ENCODE data around the gene EXOC4. TPM values are rescaled to one million over a fixed set of nuclear protein-coding genes. Genes with fewer than 3 reads are reported as not detected.

The EXOC4 gene
- total RNA-seq, 4 donors from 2014 or later, result 36.9 to 78.0 (median 52.2) TPM

DNA sequence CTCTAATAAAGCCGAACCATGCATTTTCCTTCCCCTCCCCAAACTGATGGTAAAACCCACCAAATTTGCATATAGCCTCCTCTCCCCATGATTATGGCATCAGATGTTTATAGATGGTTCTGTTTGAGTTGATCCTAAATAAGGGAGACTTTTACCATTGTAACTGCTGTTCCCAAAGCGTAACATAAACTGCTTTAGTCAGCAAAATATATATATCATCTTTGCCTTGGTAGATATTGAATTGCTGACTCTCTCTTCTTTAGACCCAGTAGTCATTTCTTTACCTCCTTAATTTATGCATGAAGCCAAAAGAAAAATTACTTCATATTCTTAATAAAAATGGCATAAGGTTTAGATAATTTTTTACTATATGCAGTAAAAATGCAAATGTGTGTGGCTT, 788.1 kb downstream of the EXOC4 start:
- Histone ChIP-seq H3K27ac (no peak overlapping the region), H3K9me3 (no peaks in the 10 kb centered on the region), H3K27me3 (no peaks in the 10 kb centered on the region), H3K4me1 (no peaks in the 10 kb centered on the region), H3K36me3 (no peaks in the 10 kb centered on the region), H3K4me3 (no peak overlapping the region)
- ATAC-seq, result no peak
- intact Hi-C loops (cut with DNase I; ENCODE audit: low total_unique reads), result no loop called here
- in situ Hi-C loops (cut with MboI; ENCODE audit: low sequenced_read_pairs in 4 of 4), result no loop called here
- no peak for DNase-seq
- TF ChIP-seq POLR2A (IDR thresholded peaks at IDR 0.05), result no peak
- TF ChIP-seq, protein P1, sequence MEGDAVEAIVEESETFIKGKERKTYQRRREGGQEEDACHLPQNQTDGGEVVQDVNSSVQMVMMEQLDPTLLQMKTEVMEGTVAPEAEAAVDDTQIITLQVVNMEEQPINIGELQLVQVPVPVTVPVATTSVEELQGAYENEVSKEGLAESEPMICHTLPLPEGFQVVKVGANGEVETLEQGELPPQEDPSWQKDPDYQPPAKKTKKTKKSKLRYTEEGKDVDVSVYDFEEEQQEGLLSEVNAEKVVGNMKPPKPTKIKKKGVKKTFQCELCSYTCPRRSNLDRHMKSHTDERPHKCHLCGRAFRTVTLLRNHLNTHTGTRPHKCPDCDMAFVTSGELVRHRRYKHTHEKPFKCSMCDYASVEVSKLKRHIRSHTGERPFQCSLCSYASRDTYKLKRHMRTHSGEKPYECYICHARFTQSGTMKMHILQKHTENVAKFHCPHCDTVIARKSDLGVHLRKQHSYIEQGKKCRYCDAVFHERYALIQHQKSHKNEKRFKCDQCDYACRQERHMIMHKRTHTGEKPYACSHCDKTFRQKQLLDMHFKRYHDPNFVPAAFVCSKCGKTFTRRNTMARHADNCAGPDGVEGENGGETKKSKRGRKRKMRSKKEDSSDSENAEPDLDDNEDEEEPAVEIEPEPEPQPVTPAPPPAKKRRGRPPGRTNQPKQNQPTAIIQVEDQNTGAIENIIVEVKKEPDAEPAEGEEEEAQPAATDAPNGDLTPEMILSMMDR (IDR thresholded peaks at IDR 0.05 in 4 of 5, conservative IDR thresholded peaks at IDR 0.05 in 1 of 5), result no peak

DNA sequence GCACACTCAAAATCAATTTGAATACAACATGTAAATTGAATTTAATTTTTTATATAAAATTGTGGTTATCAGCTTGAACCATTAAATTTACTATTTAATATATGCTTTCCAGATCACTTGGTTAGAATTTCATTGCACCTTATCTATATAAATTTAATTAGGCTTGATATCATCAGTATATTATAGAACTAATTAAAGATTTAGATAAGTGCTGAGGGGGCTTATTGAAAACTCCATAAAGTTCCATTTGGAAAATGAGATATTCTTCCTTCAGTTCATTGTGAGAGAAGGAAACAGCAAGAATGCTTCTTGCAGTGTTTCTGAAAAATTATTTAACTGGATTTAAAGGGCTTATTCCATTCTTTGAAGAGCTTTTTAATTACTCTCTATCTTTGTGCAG, 788.6 kb downstream of the EXOC4 start:
- no peak for TF ChIP-seq POLR2A (IDR thresholded peaks at IDR 0.05)
- TF ChIP-seq, protein P1 (IDR thresholded peaks at IDR 0.05 in 4 of 5, conservative IDR thresholded peaks at IDR 0.05 in 1 of 5), result no peak
- DNase-seq, result no peak
- in situ Hi-C loops (cut with MboI; ENCODE audit: low sequenced_read_pairs in 4 of 4), result no loop called here
- intact Hi-C loops (cut with DNase I; ENCODE audit: low total_unique reads), result no loop called here
- Histone ChIP-seq H3K36me3 (no peaks in the 10 kb centered on the region), H3K27me3 (no peaks in the 10 kb centered on the region), H3K4me1 (no peaks in the 10 kb centered on the region), H3K4me3 (no peak overlapping the region), H3K27ac (no peak overlapping the region), H3K9me3 (no peaks in the 10 kb centered on the region)
- ATAC-seq, result no peak

DNA sequence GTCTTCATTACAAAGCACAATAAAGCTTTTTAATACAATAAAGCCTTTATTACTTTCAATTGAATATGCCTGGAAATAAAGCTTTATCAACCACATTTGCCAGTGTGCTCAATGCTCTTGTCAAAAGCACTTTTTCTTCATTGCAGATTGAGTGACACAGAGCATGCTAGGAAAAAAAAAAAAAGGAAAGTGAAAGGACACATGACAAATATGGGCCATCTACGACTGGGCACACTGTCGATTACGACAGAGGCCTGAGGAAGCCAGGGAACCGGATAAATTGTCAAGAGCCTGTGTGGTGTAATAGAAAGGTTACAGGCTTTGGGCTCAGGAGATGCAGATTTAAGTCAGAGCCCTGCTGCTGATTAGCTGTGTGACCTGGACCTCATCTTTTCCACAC, 789.4 kb downstream of the EXOC4 start:
- ATAC-seq (no peak), DNase-seq (no peak)
- no peaks in the 10 kb centered on the region for H3K9me3 ChIP-seq
- no peaks in the 10 kb centered on the region for H3K36me3 ChIP-seq
- intact Hi-C loops (cut with DNase I; ENCODE audit: low total_unique reads), result no loop called here
- no peaks in the 10 kb centered on the region for H3K4me1 ChIP-seq
- H3K27ac ChIP-seq, result no peak overlapping the region
- H3K4me3 ChIP-seq, result no peak overlapping the region
- in situ Hi-C loops (cut with MboI; ENCODE audit: low sequenced_read_pairs in 4 of 4), result no loop called here
- H3K27me3 ChIP-seq, result no peaks in the 10 kb centered on the region
- no peak for TF ChIP-seq POLR2A (IDR thresholded peaks at IDR 0.05)
- TF ChIP-seq, protein P1 (IDR thresholded peaks at IDR 0.05 in 4 of 5, conservative IDR thresholded peaks at IDR 0.05 in 1 of 5), result no peak

DNA sequence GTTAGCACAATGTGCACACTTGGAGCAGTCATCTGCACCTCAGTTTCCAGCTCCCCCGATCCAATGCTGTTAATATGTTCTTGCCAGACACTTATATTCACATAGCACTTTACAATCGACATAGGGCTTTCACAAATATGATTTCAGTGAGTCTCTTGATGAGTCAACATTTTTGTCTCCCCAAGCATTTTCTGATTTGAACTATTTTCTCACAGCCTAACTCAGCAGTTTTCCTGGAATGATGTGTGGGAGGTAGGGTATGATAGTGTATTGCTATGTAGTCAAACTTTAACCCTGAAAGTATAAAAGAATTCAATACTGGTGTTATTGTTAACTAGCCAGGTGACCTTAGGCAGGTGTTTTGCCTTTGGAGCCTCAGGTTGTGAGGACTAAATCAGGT, 791.8 kb downstream of the EXOC4 start:
- Histone ChIP-seq H3K27ac (no peak overlapping the region), H3K9me3 (no peaks in the 10 kb centered on the region), H3K27me3 (no peaks in the 10 kb centered on the region), H3K4me1 (no peaks in the 10 kb centered on the region), H3K36me3 (no peaks in the 10 kb centered on the region), H3K4me3 (no peak overlapping the region)
- in situ Hi-C loops (cut with MboI; ENCODE audit: low sequenced_read_pairs in 4 of 4) (no loop called here), intact Hi-C loops (cut with DNase I; ENCODE audit: low total_unique reads) (no loop called here)
- DNase-seq (no peak), ATAC-seq (no peak)
- TF ChIP-seq POLR2A (IDR thresholded peaks at IDR 0.05), result no peak
- TF ChIP-seq, protein P1 (IDR thresholded peaks at IDR 0.05 in 4 of 5, conservative IDR thresholded peaks at IDR 0.05 in 1 of 5), result no peak

DNA sequence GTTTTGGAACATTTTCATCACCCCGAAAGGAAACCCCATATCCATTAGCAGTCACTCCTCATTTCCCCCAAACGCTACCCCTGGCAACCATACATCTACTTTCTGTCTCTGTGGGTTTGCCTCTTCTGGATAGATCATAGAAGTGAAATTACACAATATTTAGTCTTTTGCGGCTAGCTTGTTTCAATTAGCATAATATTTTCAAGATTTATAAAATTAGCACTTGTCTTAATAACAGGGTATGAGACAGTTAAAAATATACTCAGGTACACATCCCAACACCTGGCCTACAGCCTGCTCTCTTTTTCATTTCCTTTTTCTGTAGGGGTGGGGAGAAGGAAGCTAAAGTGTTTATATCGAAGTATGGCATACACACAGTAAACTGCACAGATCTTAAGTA, 792.8 kb downstream of the EXOC4 start:
- H3K4me3 ChIP-seq, result no peak overlapping the region
- H3K36me3 ChIP-seq, result no peaks in the 10 kb centered on the region
- TF ChIP-seq, protein P1 (IDR thresholded peaks at IDR 0.05 in 4 of 5, conservative IDR thresholded peaks at IDR 0.05 in 1 of 5), result no peak
- TF ChIP-seq POLR2A (IDR thresholded peaks at IDR 0.05), result no peak
- in situ Hi-C loops (cut with MboI; ENCODE audit: low sequenced_read_pairs in 4 of 4), result no loop called here
- ATAC-seq (no peak), DNase-seq (no peak)
- H3K27ac ChIP-seq, result no peak overlapping the region
- H3K4me1 ChIP-seq, result no peaks in the 10 kb centered on the region
- no peaks in the 10 kb centered on the region for H3K9me3 ChIP-seq
- no peaks in the 10 kb centered on the region for H3K27me3 ChIP-seq
- intact Hi-C loops (cut with DNase I; ENCODE audit: low total_unique reads), result no loop called here

Measured in gastrocnemius medialis (tissue), 4 donors.